RCC 7860 (cell line): Measurements from ENCODE around the gene DCAF4.
"Not testable (repeated sequence)": the region's sequence is repeated elsewhere in the genome, so short reads cannot be mapped to it uniquely, and the experiment has no call there.

Source experiments
- DNase-seq: peaks from one replicate; pipeline ENCODE4 v3.0.0-alpha.2; 2015; ENCODE audit warnings: low spot score
- FAIRE-seq: peaks from 2 replicates; lab custom pipeline; 2012; peaks lifted over from hg19 to GRCh38; lab: Jason Lieb, UNC

Gene DCAF4

GRCh38 chr14:72966038-72966437 lies 39.8 kb downstream of the DCAF4 start:
- no peak for DNase-seq
- FAIRE-seq, result no peak

DNA sequence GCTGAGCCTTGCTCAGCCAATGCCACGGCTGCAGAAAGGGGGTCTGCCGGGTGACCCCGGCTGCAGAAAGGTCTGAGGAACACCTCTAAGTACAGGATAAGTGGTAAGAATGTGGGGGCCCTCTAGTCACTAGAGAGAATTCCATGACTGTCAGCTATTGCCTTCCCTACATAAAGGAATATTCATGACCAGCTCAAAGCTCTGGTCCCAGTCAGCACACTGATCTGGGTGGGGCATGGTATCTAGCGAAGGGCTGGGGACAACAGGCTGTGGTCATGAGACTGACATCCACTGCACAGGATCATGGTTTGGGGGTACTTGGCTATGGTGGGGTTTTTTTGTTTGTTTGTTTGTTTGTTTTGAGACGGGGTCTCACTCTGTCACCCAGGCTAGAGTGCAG lies 42.1 kb downstream of the DCAF4 start:
- FAIRE-seq (no peak), DNase-seq (no peak)

- DNase-seq, result no peak
- FAIRE-seq, result no peak
Observed at GRCh38 chr14:72970058-72970630, 43.9 kb downstream of the DCAF4 start.

DNA sequence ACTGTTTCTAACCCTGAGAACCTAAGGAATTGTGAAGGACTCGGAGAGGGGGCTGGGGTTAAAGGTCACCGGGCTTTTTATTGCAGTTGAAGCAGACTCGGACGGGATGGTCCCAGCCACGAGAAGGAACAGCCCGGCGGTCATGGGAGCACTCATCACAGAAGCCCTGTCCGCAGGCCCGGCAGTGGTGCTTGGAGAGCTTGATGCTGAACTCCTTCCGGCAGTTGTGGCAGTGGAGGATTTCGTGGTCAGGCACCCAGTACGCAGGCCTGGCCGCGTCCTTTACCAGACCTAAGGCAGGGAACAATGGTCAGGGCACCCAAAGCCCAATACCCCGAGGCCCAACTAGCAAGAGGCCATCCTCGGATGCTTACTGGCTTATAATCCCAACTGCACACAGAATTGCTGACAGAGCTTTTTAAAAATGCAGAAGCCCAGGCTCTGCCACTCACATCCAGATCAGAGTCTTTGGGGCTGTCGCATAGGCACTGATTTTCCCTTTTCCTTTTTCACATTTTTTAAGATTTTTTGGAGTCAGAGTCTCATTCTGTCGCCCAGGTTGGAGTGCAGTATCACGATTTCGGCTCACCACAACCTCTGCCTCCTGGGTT lies 44.7 kb downstream of the DCAF4 start:
- DNase-seq (no peak), FAIRE-seq (no peak)

GRCh38 chr14:72974661-72975060 lies 48.4 kb downstream of the DCAF4 start:
- no peak for DNase-seq
- no peak for FAIRE-seq

DNA sequence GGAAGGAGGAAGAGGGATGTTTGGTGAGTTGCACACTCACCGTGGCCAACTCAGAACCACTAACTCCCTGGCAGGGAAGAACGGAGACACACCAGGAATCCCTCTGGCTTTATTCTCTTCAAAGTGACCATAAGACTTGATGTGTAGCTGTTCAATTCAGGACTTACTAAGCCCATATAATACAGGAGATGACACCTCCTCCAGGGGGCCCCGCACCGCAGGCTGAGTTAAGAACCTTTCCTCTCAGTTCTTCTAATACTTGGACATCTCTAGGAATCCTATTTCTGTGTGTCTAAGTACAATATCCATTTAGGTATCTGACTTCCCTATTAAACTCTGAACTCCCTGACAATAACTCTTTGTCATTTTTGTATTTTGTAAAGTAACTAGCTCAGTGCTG lies 49.5 kb downstream of the DCAF4 start:
- DNase-seq, result no peak
- FAIRE-seq, result no peak

DNA sequence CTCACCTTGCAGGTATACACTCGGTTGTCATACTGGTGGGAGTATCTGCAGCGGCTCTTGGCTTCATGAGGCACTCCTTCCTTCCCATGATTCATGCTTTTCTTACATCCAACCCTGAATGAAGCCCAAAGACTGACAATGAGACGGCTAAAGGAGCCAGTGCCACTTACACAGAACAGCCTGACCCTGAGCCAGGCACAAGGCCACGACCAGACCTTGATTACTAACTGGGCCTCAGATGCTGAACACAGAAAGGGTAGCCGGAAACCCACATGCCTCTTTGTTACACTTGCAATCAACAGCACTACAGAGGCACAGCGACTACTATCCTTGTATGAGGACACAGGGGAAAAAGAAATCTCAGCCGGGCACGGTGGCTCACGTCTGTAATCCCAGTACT lies 52.6 kb downstream of the DCAF4 start:
- no peak for FAIRE-seq

GRCh38 chr14:72980863-72981262 lies 54.6 kb downstream of the DCAF4 start:
- DNase-seq (no peak), FAIRE-seq (no peak)

More for the DNA sequence above, 52.6 kb downstream of the DCAF4 start:
- no peak for DNase-seq

GRCh38 chr14:72982146-72982708 lies 56.0 kb downstream of the DCAF4 start:
- FAIRE-seq, result no peak

GRCh38 chr14:72986214-72986613 lies 60.0 kb downstream of the DCAF4 start:
- DNase-seq, result no peak
- FAIRE-seq, result no peak

More at GRCh38 chr14:72982146-72982708, 56.0 kb downstream of the DCAF4 start:
- DNase-seq, result no peak

GRCh38 chr14:72986857-72987256 lies 60.6 kb downstream of the DCAF4 start:
- FAIRE-seq (no peak), DNase-seq (no peak)

- DNase-seq, result no peak
- no peak for FAIRE-seq
Observed at GRCh38 chr14:72990171-72990570, 63.9 kb downstream of the DCAF4 start.

DNA sequence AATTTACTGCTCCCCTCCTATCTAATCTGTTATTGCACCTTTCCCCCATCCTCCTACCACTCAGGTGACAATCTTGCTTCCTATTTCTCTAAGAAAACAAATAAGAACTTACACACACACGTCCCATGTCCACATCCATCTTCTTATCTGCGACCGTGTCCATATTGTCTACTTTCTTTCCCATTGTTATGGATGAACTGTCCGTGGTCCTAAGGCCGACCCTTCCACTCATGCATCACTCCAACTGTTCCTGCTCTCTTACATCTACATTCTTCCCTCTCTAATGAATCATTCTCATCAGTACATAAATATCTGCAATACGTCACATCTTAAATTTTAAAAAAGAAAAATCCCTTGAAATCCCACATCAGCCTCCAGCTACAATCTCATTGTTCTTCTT lies 70.7 kb downstream of the DCAF4 start:
- DNase-seq, result no peak
- no peak for FAIRE-seq

- FAIRE-seq (no peak), DNase-seq (no peak)
Observed at GRCh38 chr14:72998252-72998903, 72.1 kb downstream of the DCAF4 start.

- FAIRE-seq, result no peak
- no peak for DNase-seq
Observed at GRCh38 chr14:72999316-72999715, 73.1 kb downstream of the DCAF4 start.

DNA sequence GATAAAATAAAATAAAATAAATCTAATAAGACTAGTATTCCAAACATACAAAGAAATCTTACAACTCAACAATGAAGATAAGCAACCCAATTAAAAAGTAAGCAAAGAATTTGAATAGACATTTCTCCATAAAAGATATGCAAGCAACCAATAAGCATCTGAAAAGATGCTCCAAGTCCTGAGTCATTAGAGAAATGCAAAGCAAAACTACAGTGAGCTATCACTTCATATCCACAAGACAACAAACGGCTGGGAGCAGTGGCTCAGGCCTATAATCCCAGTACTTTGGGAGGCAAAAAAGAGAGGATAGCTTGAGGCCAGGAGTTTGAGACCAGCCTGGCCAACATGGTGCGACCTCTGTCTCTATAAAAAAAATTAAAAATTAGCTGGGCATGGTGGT lies 73.8 kb downstream of the DCAF4 start:
- no peak for FAIRE-seq
- no peak for DNase-seq

DNA sequence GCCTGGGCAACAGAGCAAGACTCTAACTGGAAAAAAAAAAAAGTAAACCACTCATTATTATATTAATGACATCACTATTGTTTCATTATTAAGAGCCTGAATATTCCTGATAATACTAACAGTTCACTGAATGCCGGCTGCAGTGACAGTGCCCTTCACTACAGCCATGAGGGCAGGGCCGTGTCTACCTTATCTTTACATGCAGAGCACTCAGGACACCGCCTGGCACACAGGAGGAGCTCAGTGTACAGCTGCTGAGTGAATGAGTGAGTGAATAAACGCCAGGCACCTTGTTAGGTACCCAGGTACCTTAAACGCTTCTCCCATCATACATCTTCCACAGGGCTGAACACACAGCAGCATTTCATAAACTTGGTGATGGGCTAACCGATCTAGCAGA lies 77.4 kb downstream of the DCAF4 start:
- FAIRE-seq (no peak), DNase-seq (no peak)

GRCh38 chr14:73004641-73005040 lies 78.4 kb downstream of the DCAF4 start:
- not testable (repeated sequence) for FAIRE-seq, DNase-seq

DNA sequence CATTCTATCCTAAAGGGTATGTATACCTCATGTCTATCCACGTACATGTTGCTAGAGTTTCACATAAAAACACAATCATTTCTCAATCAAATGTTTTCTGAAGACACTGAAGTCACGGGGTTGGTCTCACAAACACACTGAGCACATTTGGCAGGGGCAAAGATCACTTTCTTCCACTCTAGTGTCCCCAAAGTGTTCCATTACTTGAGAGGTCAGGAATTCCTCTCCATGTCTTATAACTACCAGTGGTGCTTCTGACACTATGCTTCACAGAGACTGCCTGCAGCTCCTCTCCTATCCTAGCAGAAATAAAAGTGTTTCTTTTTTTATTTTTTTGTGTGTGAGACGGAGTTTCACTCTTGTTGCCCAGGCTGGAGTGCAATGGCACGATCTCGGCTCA lies 81.6 kb downstream of the DCAF4 start:
- DNase-seq (no peak), FAIRE-seq (no peak)

GRCh38 chr14:73008501-73008900 lies 82.2 kb downstream of the DCAF4 start:
- FAIRE-seq, result no peak
- DNase-seq, result no peak
